IPS-18a (cell line): ENCODE results near the gene SDCCAG8.

Experiments used
- H3K27ac ChIP-seq: one replicate; pipeline ENCODE4 v1.5.1; 2013; ENCODE audit warnings: low read length
- H3K27me3 ChIP-seq: one replicate; pipeline ENCODE4 v1.6.1; 2013; ENCODE audit warnings: mild to moderate bottlenecking, low read length; ENCODE audit not compliant: control insufficient read depth, insufficient read depth
- H3K36me3 ChIP-seq: one replicate; pipeline ENCODE4 v1.6.1; 2013; ENCODE audit warnings: low read depth, low read length; ENCODE audit not compliant: control insufficient read depth
- H3K4me1 ChIP-seq: one replicate; pipeline ENCODE4 v1.6.1; 2013; ENCODE audit warnings: low read depth, low read length; ENCODE audit not compliant: control insufficient read depth
- H3K4me3 ChIP-seq: one replicate; pipeline ENCODE4 v1.5.1; 2013; ENCODE audit warnings: low read length
- H3K9ac ChIP-seq: one replicate; pipeline ENCODE4 v1.6.1; 2013; ENCODE audit warnings: mild to moderate bottlenecking, low read length, moderate library complexity
- H3K9me3 ChIP-seq: one replicate; pipeline ENCODE4 v1.6.1; 2013; ENCODE audit warnings: low read depth, low read length; ENCODE audit not compliant: control insufficient read depth

Gene SDCCAG8

GRCh38 chr1:243483952-243484351, 228.1 kb downstream of the SDCCAG8 start:
- Histone ChIP-seq H3K36me3 (no peaks in the 10 kb centered on the region), H3K4me1 (peaks cover 14% of the 10 kb centered on the region), H3K9me3 (no peaks in the 10 kb centered on the region), H3K27ac (no peak overlapping the region), H3K9ac (no peak overlapping the region), H3K4me3 (no peak overlapping the region), H3K27me3 (peaks cover 17% of the 10 kb centered on the region)

GRCh38 chr1:243487036-243487648, 231.3 kb downstream of the SDCCAG8 start:
- no peak overlapping the region for H3K4me3 ChIP-seq
- no peaks in the 10 kb centered on the region for H3K36me3 ChIP-seq
- H3K27ac ChIP-seq, result no peak overlapping the region
- peaks cover 12% of the 10 kb centered on the region for H3K27me3 ChIP-seq
- H3K9me3 ChIP-seq, result no peaks in the 10 kb centered on the region
- peaks cover 34% of the 10 kb centered on the region for H3K4me1 ChIP-seq
- H3K9ac ChIP-seq, result no peak overlapping the region

GRCh38 chr1:243487649-243488227, 231.9 kb downstream of the SDCCAG8 start:
- Histone ChIP-seq H3K36me3 (no peaks in the 10 kb centered on the region), H3K9ac (no peak overlapping the region), H3K27me3 (peaks cover 6% of the 10 kb centered on the region), H3K4me1 (peaks cover 29% of the 10 kb centered on the region), H3K27ac (no peak overlapping the region), H3K4me3 (no peak overlapping the region), H3K9me3 (no peaks in the 10 kb centered on the region)

- Histone ChIP-seq H3K27ac (no peak overlapping the region), H3K4me1 (peaks cover 31% of the 10 kb centered on the region)
These were observed 232.8 kb downstream of the SDCCAG8 start for GRCh38 chr1:243488459-243489157.

GRCh38 chr1:243489158-243489527, 233.3 kb downstream of the SDCCAG8 start:
- Histone ChIP-seq H3K4me3 (no peak overlapping the region), H3K9me3 (no peaks in the 10 kb centered on the region), H3K27me3 (no peaks in the 10 kb centered on the region), H3K4me1 (peaks cover 34% of the 10 kb centered on the region), H3K36me3 (no peaks in the 10 kb centered on the region), H3K27ac (no peak overlapping the region), H3K9ac (no peak overlapping the region)

More at GRCh38 chr1:243488459-243489157, 232.8 kb downstream of the SDCCAG8 start:
- Histone ChIP-seq H3K9ac (no peak overlapping the region), H3K9me3 (no peaks in the 10 kb centered on the region), H3K4me3 (no peak overlapping the region), H3K36me3 (no peaks in the 10 kb centered on the region), H3K27me3 (peaks cover 4% of the 10 kb centered on the region)

GRCh38 chr1:243489681-243490546, 234.1 kb downstream of the SDCCAG8 start:
- Histone ChIP-seq H3K4me3 (no peak overlapping the region), H3K9ac (no peak overlapping the region), H3K27ac (peak overlapping the region; percentile 40)

GRCh38 chr1:243490748-243491686, 235.2 kb downstream of the SDCCAG8 start:
- Histone ChIP-seq H3K9me3 (no peaks in the 10 kb centered on the region), H3K4me3 (peak overlapping the region; percentile 20), H3K36me3 (no peaks in the 10 kb centered on the region), H3K9ac (no peak overlapping the region), H3K27me3 (no peaks in the 10 kb centered on the region), H3K27ac (peak overlapping the region; percentile 40), H3K4me1 (peaks cover 38% of the 10 kb centered on the region)

More at GRCh38 chr1:243489681-243490546, 234.1 kb downstream of the SDCCAG8 start:
- H3K36me3 ChIP-seq, result no peaks in the 10 kb centered on the region
- H3K4me1 ChIP-seq, result peaks cover 34% of the 10 kb centered on the region
- H3K27me3 ChIP-seq, result no peaks in the 10 kb centered on the region
- no peaks in the 10 kb centered on the region for H3K9me3 ChIP-seq

- Histone ChIP-seq H3K4me1 (peaks cover 47% of the 10 kb centered on the region), H3K27ac (no peak overlapping the region)
These were observed 237.6 kb downstream of the SDCCAG8 start for GRCh38 chr1:243493156-243494129.

GRCh38 chr1:243494741-243495431, 239.0 kb downstream of the SDCCAG8 start:
- Histone ChIP-seq H3K9ac (no peak overlapping the region), H3K9me3 (no peaks in the 10 kb centered on the region), H3K36me3 (no peaks in the 10 kb centered on the region), H3K27me3 (no peaks in the 10 kb centered on the region), H3K4me3 (no peak overlapping the region), H3K4me1 (peaks cover 46% of the 10 kb centered on the region), H3K27ac (no peak overlapping the region)

More at GRCh38 chr1:243493156-243494129, 237.6 kb downstream of the SDCCAG8 start:
- Histone ChIP-seq H3K36me3 (no peaks in the 10 kb centered on the region), H3K9ac (no peak overlapping the region), H3K9me3 (no peaks in the 10 kb centered on the region), H3K4me3 (no peak overlapping the region), H3K27me3 (no peaks in the 10 kb centered on the region)
